Adrenal gland (tissue), 12 donors: Measurements from ENCODE around the gene MCRS1. TPM values are rescaled to one million over a fixed set of nuclear protein-coding genes. Genes with fewer than 3 reads are reported as not detected.
A peak's percentile ranks its signal among the peaks of the same experiment; 100 is the strongest.

Experiments
- DNase-seq, 7 donors: peaks; one replicate each; pipeline ENCODE4 v3.0.0-alpha.2; 2019 to 2020
- H3K27ac ChIP-seq, 5 donors: fragments of 200-600 bp; sonication (generic) in 4 of 5; 1 replicate in 3 of 5; 2 replicates in 2 of 5; pipeline versions ENCODE4 v1.5.1 to v1.8.0; 2016 to 2020; ENCODE audit warnings: mild to moderate bottlenecking in 1 of 5
- H3K27me3 ChIP-seq: fragments of 200-600 bp; 2 replicates; pipeline ENCODE4 v1.8.0; 2021
- H3K36me3 ChIP-seq, 2 donors: fragments of 200-600 bp; replicated peaks in 1 of 2; 1 replicate in 1 of 2; 2 replicates in 1 of 2; pipeline versions ENCODE4 v1.5.1 to v1.8.0; 2018 to 2022
- H3K4me1 ChIP-seq, 2 donors: fragments of 200-600 bp; replicated peaks in 1 of 2; 1 replicate in 1 of 2; 2 replicates in 1 of 2; pipeline versions ENCODE4 v1.5.1 to v1.8.0; 2018 to 2021
- H3K4me3 ChIP-seq, 4 donors: fragments of 200-600 bp; sonication (generic) in 3 of 4; one replicate each; pipeline ENCODE4 v1.5.1; 2016 to 2018
- H3K9me3 ChIP-seq, 3 donors: fragments of 200-600 bp; sonication (generic) in 1 of 3; replicated peaks in 1 of 3; 1 replicate in 2 of 3; 2 replicates in 1 of 3; pipeline versions ENCODE4 v1.5.1 to v1.8.0; 2016 to 2021
- CTCF ChIP-seq, 6 experiments: fragments of 450-650 bp in 4 of 6; fragments of 200-600 bp in 2 of 6; sonication (generic) in 1 of 6; IDR thresholded peaks; 1 replicate in 5 of 6; 2 replicates in 1 of 6; pipeline versions ENCODE4 v1.5.1 to v1.8.0; 2016 to 2021; ENCODE audit warnings: antibody characterized with exemption in 6 of 6, mild to moderate bottlenecking in 2 of 6, moderate library complexity in 1 of 6
- POLR2A ChIP-seq, 2 donors: fragments of 450-650 bp; IDR thresholded peaks; one replicate each; pipeline ENCODE4 v1.6.1; 2017; ENCODE audit warnings: antibody characterized with exemption in 2 of 2, mild to moderate bottlenecking in 2 of 2, moderate library complexity in 1 of 2
- WGBS, 4 donors: extraction: QIAGEN DNeasy Blood & Tissue Kit in 2 of 4; methylation state at CpG; one replicate each; pipeline versions ENCODE4 v1.1.5 to v1.1.7; 2013 to 2017; 5-methylcytosine and 5-hydroxymethylcytosine counted together
- intact Hi-C, 2 donors: fragments of 100-400 bp; cut with DNase I; formaldehyde crosslinking; loops; one replicate each; pipeline versions ENCODE4 v1.14.1 to v1.15.0; 2022 to 2023
- polyA plus RNA-seq, 3 donors: library from polyadenylated mRNA; stranded (reverse); fragments of 200-250 nt in 2 of 3; fragments of 350-450 nt in 1 of 3; fragmentation: Illumina TruSeq in 1 of 3; extraction: RNeasy Lipid Tissue Mini Kit (QIAGEN cat#74804) in 1 of 3; gene quantifications; one replicate each; pipeline ENCODE4 v1.2.3, GENCODE V29; 2013 to 2014
- total RNA-seq, 9 donors: library from RNA; depleted of rRNA in 4 of 9; stranded (reverse); fragments of >200 nt in 4 of 9; fragments of 120-200 nt in 1 of 9; fragmentation: NEBNext Ultra II Directional in 1 of 9; extraction: Animal tissue kit (Norgen Biotek cat#: 25700) in 1 of 9; gene quantifications; one replicate each; pipeline versions ENCODE4 v1.1.0 to v1.2.4, GENCODE V29; 2013 to 2023
- donor health status: healthy with polysubstance abuse.
- donor health status: Bipolar disorder and iron deficiency.
- donor health status: DM: yes; HTN: yes; CAD: no.
- donor health status: DM: no; HTN: no; CAD: no.
- donor health status: DM: no; HTN: no; CAD: no.
- donor health status: DM: yes; HTN: yes; CAD: no.

The MCRS1 gene
- total and polyA plus RNA-seq, 12 donors = 28.3 to 98.1 (median 52.3) TPM

GRCh38 chr12:49560695-49561094 is 7.2 kb downstream of the MCRS1 start:
- TF ChIP-seq POLR2A (IDR thresholded peaks at IDR 0.05) (no peak), CTCF (IDR thresholded peaks at IDR 0.05) (no peak)
- Histone ChIP-seq H3K27me3 (no peaks in the 10 kb centered on the region), H3K36me3 (peaks cover 0 to 85% of the 10 kb centered on the region in 2 donors), H3K27ac (no peak overlapping the region), H3K4me3 (no peak overlapping the region), H3K9me3 (no peaks in the 10 kb centered on the region), H3K4me1 (no peaks in the 10 kb centered on the region)
- 89 to 97% (median 94%) methylated on average over 7 of the region's 7 CpGs for WGBS, 4 donors
- DNase-seq = no peak
- intact Hi-C loops = no loop called here

- Histone ChIP-seq H3K9me3 (no peaks in the 10 kb centered on the region), H3K27me3 (no peaks in the 10 kb centered on the region), H3K27ac (no peak overlapping the region), H3K4me1 (no peaks in the 10 kb centered on the region), H3K36me3 (peaks cover 0 to 70% of the 10 kb centered on the region in 2 donors), H3K4me3 (no peak overlapping the region)
- WGBS, 4 donors = 91 to 97% (median 93%) methylated on average over 17 of the region's 17 CpGs
- intact Hi-C loops = no loop called here
- TF ChIP-seq POLR2A (IDR thresholded peaks at IDR 0.05) (no peak), CTCF (IDR thresholded peaks at IDR 0.05) (no peak)
- no peak for DNase-seq
These were observed 8.8 kb downstream of the MCRS1 start for GRCh38 chr12:49559011-49559675.

- DNase-seq = no peak
- H3K36me3 ChIP-seq = peaks cover 0 to 64% of the 10 kb centered on the region in 2 donors
- no peaks in the 10 kb centered on the region for H3K4me1 ChIP-seq
- no peaks in the 10 kb centered on the region for H3K9me3 ChIP-seq
- no peaks in the 10 kb centered on the region for H3K27me3 ChIP-seq
- intact Hi-C loops = no loop called here
- H3K27ac ChIP-seq = no peak overlapping the region
- WGBS, 4 donors = 90 to 95% (median 93%) methylated on average over 12 to 13 of the region's 13 CpGs
- TF ChIP-seq POLR2A (IDR thresholded peaks at IDR 0.05) (no peak), CTCF (IDR thresholded peaks at IDR 0.05) (no peak)
- H3K4me3 ChIP-seq = no peak overlapping the region
These were observed 9.4 kb downstream of the MCRS1 start for GRCh38 chr12:49558526-49558925.

- Histone ChIP-seq H3K4me1 (no peaks in the 10 kb centered on the region), H3K27ac (no peak overlapping the region), H3K27me3 (no peaks in the 10 kb centered on the region), H3K9me3 (no peaks in the 10 kb centered on the region), H3K4me3 (no peak overlapping the region), H3K36me3 (peaks cover 0 to 57% of the 10 kb centered on the region in 2 donors)
- TF ChIP-seq POLR2A (IDR thresholded peaks at IDR 0.05) = no peak
- TF ChIP-seq CTCF (IDR thresholded peaks at IDR 0.05) = peak in 1 of 6 experiments; percentile 6
- intact Hi-C loops = no loop called here
- 66 to 100% (median 80%) methylated on average over 1 to 7 of the region's 7 CpGs for WGBS, 4 donors
- no peak for DNase-seq
These were observed 10.1 kb downstream of the MCRS1 start for GRCh38 chr12:49557917-49558215.
